ENCODE results near the gene CADPS2. TPM values are rescaled to one million over a fixed set of nuclear protein-coding genes. Genes with fewer than 3 reads are reported as not detected.

Gene CADPS2
- total and polyA plus RNA-seq, 4 donors: 5.6 to 41.1 (median 11.0) TPM

DNA sequence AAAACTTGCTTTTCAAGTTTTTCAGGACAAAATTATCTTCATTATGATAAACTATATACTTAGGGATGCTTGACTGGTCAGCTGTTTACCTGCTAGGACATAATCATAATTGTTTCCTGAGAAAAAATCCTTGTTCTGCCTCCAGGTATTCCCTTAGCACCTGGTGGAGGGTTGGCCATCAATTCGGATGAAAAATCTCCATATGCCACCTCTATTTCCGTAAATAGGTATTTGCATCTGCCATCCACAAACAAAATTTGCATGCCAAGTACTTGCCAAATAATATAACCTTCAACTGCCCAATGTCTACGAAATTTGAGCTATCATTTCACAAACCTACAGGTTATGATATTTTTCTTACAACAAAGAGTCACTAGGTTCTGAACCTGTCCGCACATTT, 313.6 kb downstream of the CADPS2 start:
- H3K9me3 ChIP-seq (ENCODE audit: control insufficient read depth in 4 of 4, low read length in 3 of 4): no peaks in the 10 kb centered on the region
- H3K4me3 ChIP-seq (ENCODE audit: low read depth in 1 of 3, low read length in 3 of 3): no peak overlapping the region
- H3K27ac ChIP-seq (ENCODE audit: low read depth in 1 of 2, low read length in 2 of 2): no peak overlapping the region
- no peak for DNase-seq (ENCODE audit: low spot score)
- WGBS: 95% methylated on average over 4 of the region's 4 CpGs
- TF ChIP-seq SP1 (IDR thresholded peaks at IDR 0.05) (no peak), YY1 (IDR thresholded peaks at IDR 0.05) (no peak), NR2F2 (IDR thresholded peaks at IDR 0.05) (no peak), EGR1 (IDR thresholded peaks at IDR 0.05; ENCODE audit: low read depth in 2 of 2) (no peak), RXRA (IDR thresholded peaks at IDR 0.05) (no peak), RAD21 (IDR thresholded peaks at IDR 0.05) (no peak), TAF1 (conservative IDR thresholded peaks at IDR 0.05) (no peak), HNF4A (conservative IDR thresholded peaks at IDR 0.05) (no peak), GABPA (IDR thresholded peaks at IDR 0.05 in 1 of 2, conservative IDR thresholded peaks at IDR 0.05 in 1 of 2) (no peak), FOXA1 (IDR thresholded peaks at IDR 0.05) (no peak), JUND (IDR thresholded peaks at IDR 0.05) (no peak)
- TF ChIP-seq, protein P1, sequence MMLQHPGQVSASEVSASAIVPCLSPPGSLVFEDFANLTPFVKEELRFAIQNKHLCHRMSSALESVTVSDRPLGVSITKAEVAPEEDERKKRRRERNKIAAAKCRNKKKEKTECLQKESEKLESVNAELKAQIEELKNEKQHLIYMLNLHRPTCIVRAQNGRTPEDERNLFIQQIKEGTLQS (IDR thresholded peaks at IDR 0.05): no peak
- TF ChIP-seq, protein P2, sequence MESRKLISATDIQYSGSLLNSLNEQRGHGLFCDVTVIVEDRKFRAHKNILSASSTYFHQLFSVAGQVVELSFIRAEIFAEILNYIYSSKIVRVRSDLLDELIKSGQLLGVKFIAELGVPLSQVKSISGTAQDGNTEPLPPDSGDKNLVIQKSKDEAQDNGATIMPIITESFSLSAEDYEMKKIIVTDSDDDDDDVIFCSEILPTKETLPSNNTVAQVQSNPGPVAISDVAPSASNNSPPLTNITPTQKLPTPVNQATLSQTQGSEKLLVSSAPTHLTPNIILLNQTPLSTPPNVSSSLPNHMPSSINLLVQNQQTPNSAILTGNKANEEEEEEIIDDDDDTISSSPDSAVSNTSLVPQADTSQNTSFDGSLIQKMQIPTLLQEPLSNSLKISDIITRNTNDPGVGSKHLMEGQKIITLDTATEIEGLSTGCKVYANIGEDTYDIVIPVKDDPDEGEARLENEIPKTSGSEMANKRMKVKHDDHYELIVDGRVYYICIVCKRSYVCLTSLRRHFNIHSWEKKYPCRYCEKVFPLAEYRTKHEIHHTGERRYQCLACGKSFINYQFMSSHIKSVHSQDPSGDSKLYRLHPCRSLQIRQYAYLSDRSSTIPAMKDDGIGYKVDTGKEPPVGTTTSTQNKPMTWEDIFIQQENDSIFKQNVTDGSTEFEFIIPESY (IDR thresholded peaks at IDR 0.05): no peak
- TF ChIP-seq, protein P3, sequence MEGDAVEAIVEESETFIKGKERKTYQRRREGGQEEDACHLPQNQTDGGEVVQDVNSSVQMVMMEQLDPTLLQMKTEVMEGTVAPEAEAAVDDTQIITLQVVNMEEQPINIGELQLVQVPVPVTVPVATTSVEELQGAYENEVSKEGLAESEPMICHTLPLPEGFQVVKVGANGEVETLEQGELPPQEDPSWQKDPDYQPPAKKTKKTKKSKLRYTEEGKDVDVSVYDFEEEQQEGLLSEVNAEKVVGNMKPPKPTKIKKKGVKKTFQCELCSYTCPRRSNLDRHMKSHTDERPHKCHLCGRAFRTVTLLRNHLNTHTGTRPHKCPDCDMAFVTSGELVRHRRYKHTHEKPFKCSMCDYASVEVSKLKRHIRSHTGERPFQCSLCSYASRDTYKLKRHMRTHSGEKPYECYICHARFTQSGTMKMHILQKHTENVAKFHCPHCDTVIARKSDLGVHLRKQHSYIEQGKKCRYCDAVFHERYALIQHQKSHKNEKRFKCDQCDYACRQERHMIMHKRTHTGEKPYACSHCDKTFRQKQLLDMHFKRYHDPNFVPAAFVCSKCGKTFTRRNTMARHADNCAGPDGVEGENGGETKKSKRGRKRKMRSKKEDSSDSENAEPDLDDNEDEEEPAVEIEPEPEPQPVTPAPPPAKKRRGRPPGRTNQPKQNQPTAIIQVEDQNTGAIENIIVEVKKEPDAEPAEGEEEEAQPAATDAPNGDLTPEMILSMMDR (IDR thresholded peaks at IDR 0.05; ENCODE audit: low read depth, low read length, missing input control): no peak
- TF ChIP-seq, protein P4, sequence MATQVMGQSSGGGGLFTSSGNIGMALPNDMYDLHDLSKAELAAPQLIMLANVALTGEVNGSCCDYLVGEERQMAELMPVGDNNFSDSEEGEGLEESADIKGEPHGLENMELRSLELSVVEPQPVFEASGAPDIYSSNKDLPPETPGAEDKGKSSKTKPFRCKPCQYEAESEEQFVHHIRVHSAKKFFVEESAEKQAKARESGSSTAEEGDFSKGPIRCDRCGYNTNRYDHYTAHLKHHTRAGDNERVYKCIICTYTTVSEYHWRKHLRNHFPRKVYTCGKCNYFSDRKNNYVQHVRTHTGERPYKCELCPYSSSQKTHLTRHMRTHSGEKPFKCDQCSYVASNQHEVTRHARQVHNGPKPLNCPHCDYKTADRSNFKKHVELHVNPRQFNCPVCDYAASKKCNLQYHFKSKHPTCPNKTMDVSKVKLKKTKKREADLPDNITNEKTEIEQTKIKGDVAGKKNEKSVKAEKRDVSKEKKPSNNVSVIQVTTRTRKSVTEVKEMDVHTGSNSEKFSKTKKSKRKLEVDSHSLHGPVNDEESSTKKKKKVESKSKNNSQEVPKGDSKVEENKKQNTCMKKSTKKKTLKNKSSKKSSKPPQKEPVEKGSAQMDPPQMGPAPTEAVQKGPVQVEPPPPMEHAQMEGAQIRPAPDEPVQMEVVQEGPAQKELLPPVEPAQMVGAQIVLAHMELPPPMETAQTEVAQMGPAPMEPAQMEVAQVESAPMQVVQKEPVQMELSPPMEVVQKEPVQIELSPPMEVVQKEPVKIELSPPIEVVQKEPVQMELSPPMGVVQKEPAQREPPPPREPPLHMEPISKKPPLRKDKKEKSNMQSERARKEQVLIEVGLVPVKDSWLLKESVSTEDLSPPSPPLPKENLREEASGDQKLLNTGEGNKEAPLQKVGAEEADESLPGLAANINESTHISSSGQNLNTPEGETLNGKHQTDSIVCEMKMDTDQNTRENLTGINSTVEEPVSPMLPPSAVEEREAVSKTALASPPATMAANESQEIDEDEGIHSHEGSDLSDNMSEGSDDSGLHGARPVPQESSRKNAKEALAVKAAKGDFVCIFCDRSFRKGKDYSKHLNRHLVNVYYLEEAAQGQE (IDR thresholded peaks at IDR 0.05): no peak
- H3K36me3 ChIP-seq (ENCODE audit: control insufficient read depth in 4 of 4, insufficient read depth in 3 of 4, low read depth in 1 of 4, low read length in 3 of 4): no peaks in the 10 kb centered on the region
- H3K9ac ChIP-seq (ENCODE audit: low read depth in 1 of 2, low read length in 2 of 2): no peak overlapping the region
- H3K27me3 ChIP-seq (ENCODE audit: control insufficient read depth in 4 of 4, insufficient read depth in 4 of 4, low read length in 3 of 4): no peaks in the 10 kb centered on the region
- H3K4me1 ChIP-seq (ENCODE audit: control insufficient read depth in 4 of 4, insufficient read depth in 4 of 4, low read length in 3 of 4): peaks cover 0 to 2% (median 0%) of the 10 kb centered on the region in 4 donors

DNA sequence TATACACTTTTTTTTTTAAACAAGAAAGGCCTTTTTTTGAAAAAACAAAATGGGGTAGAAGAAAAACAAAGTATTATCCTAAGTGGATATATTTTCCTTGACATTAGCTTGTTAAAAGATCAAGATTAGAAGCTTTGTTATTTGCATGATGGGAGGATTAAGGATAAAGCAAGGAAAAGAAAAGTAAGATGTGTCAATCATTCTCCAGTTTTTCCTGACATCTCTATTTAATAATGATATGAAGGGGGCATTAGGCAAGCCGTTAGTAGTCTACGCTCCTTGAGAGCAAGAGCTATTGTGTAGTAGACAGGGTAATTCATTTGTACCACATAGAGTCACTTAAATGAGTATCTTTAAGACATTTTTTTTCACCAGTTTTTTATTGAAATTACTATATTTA, 324.9 kb downstream of the CADPS2 start:
- DNase-seq (ENCODE audit: low spot score): no peak
- Histone ChIP-seq H3K4me1 (ENCODE audit: control insufficient read depth in 4 of 4, insufficient read depth in 4 of 4, low read length in 3 of 4) (no peaks in the 10 kb centered on the region), H3K36me3 (ENCODE audit: control insufficient read depth in 4 of 4, insufficient read depth in 3 of 4, low read depth in 1 of 4, low read length in 3 of 4) (no peaks in the 10 kb centered on the region), H3K4me3 (ENCODE audit: low read depth in 1 of 3, low read length in 3 of 3) (no peak overlapping the region), H3K9ac (ENCODE audit: low read depth in 1 of 2, low read length in 2 of 2) (no peak overlapping the region), H3K27ac (ENCODE audit: low read depth in 1 of 2, low read length in 2 of 2) (no peak overlapping the region), H3K9me3 (ENCODE audit: control insufficient read depth in 4 of 4, low read length in 3 of 4) (no peaks in the 10 kb centered on the region), H3K27me3 (ENCODE audit: control insufficient read depth in 4 of 4, insufficient read depth in 4 of 4, low read length in 3 of 4) (no peaks in the 10 kb centered on the region)
- 94% methylated on average over 2 of the region's 2 CpGs for WGBS
- TF ChIP-seq GABPA (IDR thresholded peaks at IDR 0.05 in 1 of 2, conservative IDR thresholded peaks at IDR 0.05 in 1 of 2) (no peak), SP1 (IDR thresholded peaks at IDR 0.05) (no peak), RXRA (IDR thresholded peaks at IDR 0.05) (no peak), HNF4A (conservative IDR thresholded peaks at IDR 0.05) (no peak), NR2F2 (IDR thresholded peaks at IDR 0.05) (no peak), TAF1 (conservative IDR thresholded peaks at IDR 0.05) (no peak), EGR1 (IDR thresholded peaks at IDR 0.05; ENCODE audit: low read depth in 2 of 2) (no peak), JUND (IDR thresholded peaks at IDR 0.05) (no peak), RAD21 (IDR thresholded peaks at IDR 0.05) (no peak), YY1 (IDR thresholded peaks at IDR 0.05) (no peak), FOXA2 (IDR thresholded peaks at IDR 0.05) (no peak), HNF4G (IDR thresholded peaks at IDR 0.05) (no peak)
- TF ChIP-seq, protein P3 (IDR thresholded peaks at IDR 0.05; ENCODE audit: low read depth, low read length, missing input control): no peak
- TF ChIP-seq, protein P1 (IDR thresholded peaks at IDR 0.05): no peak
- TF ChIP-seq, protein P5, sequence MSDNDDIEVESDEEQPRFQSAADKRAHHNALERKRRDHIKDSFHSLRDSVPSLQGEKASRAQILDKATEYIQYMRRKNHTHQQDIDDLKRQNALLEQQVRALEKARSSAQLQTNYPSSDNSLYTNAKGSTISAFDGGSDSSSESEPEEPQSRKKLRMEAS (IDR thresholded peaks at IDR 0.05): no peak
- TF ChIP-seq, protein P2 (IDR thresholded peaks at IDR 0.05): no peak

All from liver (tissue), 9 donors.